ENCODE measurements around the gene ITK. TPM values are rescaled to one million over a fixed set of nuclear protein-coding genes. Genes with fewer than 3 reads are reported as not detected.
"Not testable (repeated sequence)": the region's sequence is repeated elsewhere in the genome, so short reads cannot be mapped to it uniquely, and the experiment has no call there.

Gene ITK
- total RNA-seq, 1 donor from 2014 or later: 0.36 TPM

- no peak for TF ChIP-seq CTCF (IDR thresholded peaks at IDR 0.05; ENCODE audit: borderline replicate concordance)
- no peak for DNase-seq
- Histone ChIP-seq H3K27ac (replicated peaks) (no peak overlapping the region), H3K27me3 (ENCODE audit: low read depth) (no peaks in the 10 kb centered on the region), H3K9me3 (replicated peaks) (no peaks in the 10 kb centered on the region), H3K4me3 (no peak overlapping the region), H3K4me1 (no peaks in the 10 kb centered on the region), H3K36me3 (no peaks in the 10 kb centered on the region)
- intact Hi-C loops (cut with micrococcal nuclease): no loop called here
These were observed 52.1 kb downstream of the ITK start for GRCh38 chr5:157232706-157233105.

- Histone ChIP-seq H3K4me3 (no peak overlapping the region), H3K36me3 (no peaks in the 10 kb centered on the region), H3K27me3 (ENCODE audit: low read depth) (no peaks in the 10 kb centered on the region), H3K4me1 (no peaks in the 10 kb centered on the region), H3K27ac (replicated peaks) (no peak overlapping the region), H3K9me3 (replicated peaks) (no peaks in the 10 kb centered on the region)
- intact Hi-C loops (cut with micrococcal nuclease): no loop called here
- no peak for DNase-seq
- TF ChIP-seq CTCF (IDR thresholded peaks at IDR 0.05; ENCODE audit: borderline replicate concordance): no peak
These were observed 52.9 kb downstream of the ITK start for GRCh38 chr5:157233515-157233914.

GRCh38 chr5:157236423-157236822, 55.8 kb downstream of the ITK start:
- Histone ChIP-seq H3K27ac (replicated peaks) (no peak overlapping the region), H3K4me3 (no peak overlapping the region), H3K4me1 (no peaks in the 10 kb centered on the region), H3K36me3 (no peaks in the 10 kb centered on the region), H3K9me3 (replicated peaks) (no peaks in the 10 kb centered on the region), H3K27me3 (ENCODE audit: low read depth) (no peaks in the 10 kb centered on the region)
- no peak for TF ChIP-seq CTCF (IDR thresholded peaks at IDR 0.05; ENCODE audit: borderline replicate concordance)
- intact Hi-C loops (cut with micrococcal nuclease): no loop called here
- no peak for DNase-seq

- intact Hi-C loops (cut with micrococcal nuclease): no loop called here
These were observed 60.8 kb downstream of the ITK start for GRCh38 chr5:157241483-157241882.

GRCh38 chr5:157244704-157245103, 64.1 kb downstream of the ITK start:
- intact Hi-C loops (cut with micrococcal nuclease); H3K9me3 ChIP-seq (replicated peaks); H3K27me3 ChIP-seq (ENCODE audit: low read depth); H3K4me1 ChIP-seq; H3K4me3 ChIP-seq; H3K27ac ChIP-seq (replicated peaks); DNase-seq; H3K36me3 ChIP-seq: not testable (repeated sequence)

More at GRCh38 chr5:157241483-157241882, 60.8 kb downstream of the ITK start:
- Histone ChIP-seq H3K4me3 (no peak overlapping the region), H3K27ac (replicated peaks) (no peak overlapping the region), H3K4me1 (no peaks in the 10 kb centered on the region), H3K36me3 (no peaks in the 10 kb centered on the region), H3K27me3 (ENCODE audit: low read depth) (no peaks in the 10 kb centered on the region), H3K9me3 (replicated peaks) (no peaks in the 10 kb centered on the region)
- no peak for DNase-seq
- no peak for TF ChIP-seq CTCF (IDR thresholded peaks at IDR 0.05; ENCODE audit: borderline replicate concordance)

GRCh38 chr5:157245476-157245875, 64.8 kb downstream of the ITK start:
- TF ChIP-seq CTCF (IDR thresholded peaks at IDR 0.05; ENCODE audit: borderline replicate concordance): no peak
- H3K27me3 ChIP-seq (ENCODE audit: low read depth): no peaks in the 10 kb centered on the region
- H3K9me3 ChIP-seq (replicated peaks): no peaks in the 10 kb centered on the region
- no peaks in the 10 kb centered on the region for H3K4me1 ChIP-seq
- DNase-seq: no peak
- intact Hi-C loops (cut with micrococcal nuclease): no loop called here
- no peak overlapping the region for H3K4me3 ChIP-seq
- H3K27ac ChIP-seq (replicated peaks): no peak overlapping the region
- H3K36me3 ChIP-seq: no peaks in the 10 kb centered on the region

Data from left ventricle myocardium inferior (tissue), 1 donor.